ENCODE results near the gene RFX7.

- TF ChIP-seq EP300 (IDR thresholded peaks at IDR 0.05; ENCODE audit: low read depth) (no peak), POLR2AphosphoS5 (IDR thresholded peaks at IDR 0.05) (no peak), CTCF (IDR thresholded peaks at IDR 0.05) (no peak)
These were observed 2.1 kb downstream of the RFX7 start for GRCh38 chr15:56241374-56242105.

All from transverse colon (tissue), 4 donors.